ENCODE measurements around the gene NACA.

NACA gene

GRCh38 chr12:56678852-56679251 lies 46.2 kb downstream of the NACA start:
- peaks cover 32% of the 10 kb centered on the region for H4K20me1 ChIP-seq (ENCODE audit: control insufficient read depth, insufficient read depth, low read depth, low read length)
- peaks cover 98% of the 10 kb centered on the region for H3K79me2 ChIP-seq (ENCODE audit: control insufficient read depth, low read length)
- no peak overlapping the region for H3K4me2 ChIP-seq (ENCODE audit: low read length)
- no peak overlapping the region for H3K4me3 ChIP-seq (ENCODE audit: low read length)
- H3K27ac ChIP-seq (ENCODE audit: low read depth, low read length), result no peak overlapping the region
- H3K9me2 ChIP-seq (replicated peaks; ENCODE audit: control insufficient read depth, low read length), result no peaks in the 10 kb centered on the region
- no peaks in the 10 kb centered on the region for H3K9me3 ChIP-seq (ENCODE audit: control insufficient read depth, insufficient read depth, low read length)
- peaks cover 76% of the 10 kb centered on the region for H3K36me3 ChIP-seq (ENCODE audit: control insufficient read depth, low read length)
- TF ChIP-seq EZH2phosphoT487 (IDR thresholded peaks at IDR 0.05; ENCODE audit: borderline replicate concordance, low read length) (no peak), CTCF (IDR thresholded peaks at IDR 0.05; ENCODE audit: low read depth, low read length, poor library complexity, severe bottlenecking) (no peak)
- no peaks in the 10 kb centered on the region for H3K27me3 ChIP-seq (ENCODE audit: control insufficient read depth, low read length)
- peaks cover 9% of the 10 kb centered on the region for H3F3A ChIP-seq (ENCODE audit: control insufficient read depth, insufficient read depth)
- H3K4me1 ChIP-seq (ENCODE audit: control insufficient read depth, low read length), result peaks cover 7% of the 10 kb centered on the region

- Histone ChIP-seq H3K4me1 (ENCODE audit: control insufficient read depth, low read length) (peaks cover 5% of the 10 kb centered on the region), H3K27ac (ENCODE audit: low read depth, low read length) (no peak overlapping the region), H4K20me1 (ENCODE audit: control insufficient read depth, insufficient read depth, low read depth, low read length) (peaks cover 27% of the 10 kb centered on the region), H3K27me3 (ENCODE audit: control insufficient read depth, low read length) (no peaks in the 10 kb centered on the region), H3K9me2 (replicated peaks; ENCODE audit: control insufficient read depth, low read length) (no peaks in the 10 kb centered on the region), H3K9me3 (ENCODE audit: control insufficient read depth, insufficient read depth, low read length) (no peaks in the 10 kb centered on the region), H3K4me2 (ENCODE audit: low read length) (no peak overlapping the region), H3K79me2 (ENCODE audit: control insufficient read depth, low read length) (peaks cover 97% of the 10 kb centered on the region), H3K36me3 (ENCODE audit: control insufficient read depth, low read length) (peaks cover 78% of the 10 kb centered on the region), H3F3A (ENCODE audit: control insufficient read depth, insufficient read depth) (peaks cover 11% of the 10 kb centered on the region), H3K4me3 (ENCODE audit: low read length) (no peak overlapping the region)
- TF ChIP-seq EZH2phosphoT487 (IDR thresholded peaks at IDR 0.05; ENCODE audit: borderline replicate concordance, low read length), result no peak
- no peak for TF ChIP-seq CTCF (IDR thresholded peaks at IDR 0.05; ENCODE audit: low read depth, low read length, poor library complexity, severe bottlenecking)
Observed at GRCh38 chr12:56677680-56678079, 47.4 kb downstream of the NACA start.

GRCh38 chr12:56676851-56677580 lies 48.1 kb downstream of the NACA start:
- peaks cover 14% of the 10 kb centered on the region for H3F3A ChIP-seq (ENCODE audit: control insufficient read depth, insufficient read depth)
- H3K9me2 ChIP-seq (replicated peaks; ENCODE audit: control insufficient read depth, low read length), result no peaks in the 10 kb centered on the region
- peaks cover 22% of the 10 kb centered on the region for H4K20me1 ChIP-seq (ENCODE audit: control insufficient read depth, insufficient read depth, low read depth, low read length)
- no peak overlapping the region for H3K4me3 ChIP-seq (ENCODE audit: low read length)
- H3K79me2 ChIP-seq (ENCODE audit: control insufficient read depth, low read length), result peaks cover 97% of the 10 kb centered on the region
- H3K27me3 ChIP-seq (ENCODE audit: control insufficient read depth, low read length), result no peaks in the 10 kb centered on the region
- H3K36me3 ChIP-seq (ENCODE audit: control insufficient read depth, low read length), result peaks cover 78% of the 10 kb centered on the region
- peaks cover 2% of the 10 kb centered on the region for H3K4me1 ChIP-seq (ENCODE audit: control insufficient read depth, low read length)
- no peak overlapping the region for H3K4me2 ChIP-seq (ENCODE audit: low read length)
- no peaks in the 10 kb centered on the region for H3K9me3 ChIP-seq (ENCODE audit: control insufficient read depth, insufficient read depth, low read length)
- H3K27ac ChIP-seq (ENCODE audit: low read depth, low read length), result no peak overlapping the region
- TF ChIP-seq CTCF (IDR thresholded peaks at IDR 0.05; ENCODE audit: low read depth, low read length, poor library complexity, severe bottlenecking) (no peak), EZH2phosphoT487 (IDR thresholded peaks at IDR 0.05; ENCODE audit: borderline replicate concordance, low read length) (no peak)
